ENCODE results near the gene KRTAP1-4. TPM values are rescaled to one million over a fixed set of nuclear protein-coding genes. Genes with fewer than 3 reads are reported as not detected.
"Not testable (repeated sequence)": the region's sequence is repeated elsewhere in the genome, so short reads cannot be mapped to it uniquely, and the experiment has no call there.

The KRTAP1-4 gene
- total RNA-seq, 4 donors from 2014 or later = not detected

DNA sequence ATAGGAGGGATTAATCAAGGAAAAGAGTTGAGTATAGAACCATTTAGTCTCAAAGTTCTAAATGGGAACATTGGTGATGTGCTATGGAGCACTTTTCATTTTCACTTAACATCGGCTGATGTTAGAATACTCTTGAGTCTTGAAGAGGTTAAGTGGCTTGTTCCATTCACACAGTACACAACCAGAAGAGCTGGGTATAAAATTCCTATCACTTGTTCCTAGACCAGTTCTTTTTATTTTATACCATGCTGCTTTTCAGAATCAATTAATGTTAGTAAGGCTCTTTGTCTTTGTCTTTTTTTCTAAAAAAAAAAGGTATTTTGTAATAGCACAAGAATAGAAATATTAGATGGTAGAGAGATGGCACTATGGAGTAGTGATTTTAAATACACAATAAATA lies 13.0 kb upstream of the KRTAP1-4 start:
- ATAC-seq (ENCODE audit: low FRiP score) (no peak), DNase-seq (ENCODE audit: low spot score) (no peak)
- TF ChIP-seq, protein P1, sequence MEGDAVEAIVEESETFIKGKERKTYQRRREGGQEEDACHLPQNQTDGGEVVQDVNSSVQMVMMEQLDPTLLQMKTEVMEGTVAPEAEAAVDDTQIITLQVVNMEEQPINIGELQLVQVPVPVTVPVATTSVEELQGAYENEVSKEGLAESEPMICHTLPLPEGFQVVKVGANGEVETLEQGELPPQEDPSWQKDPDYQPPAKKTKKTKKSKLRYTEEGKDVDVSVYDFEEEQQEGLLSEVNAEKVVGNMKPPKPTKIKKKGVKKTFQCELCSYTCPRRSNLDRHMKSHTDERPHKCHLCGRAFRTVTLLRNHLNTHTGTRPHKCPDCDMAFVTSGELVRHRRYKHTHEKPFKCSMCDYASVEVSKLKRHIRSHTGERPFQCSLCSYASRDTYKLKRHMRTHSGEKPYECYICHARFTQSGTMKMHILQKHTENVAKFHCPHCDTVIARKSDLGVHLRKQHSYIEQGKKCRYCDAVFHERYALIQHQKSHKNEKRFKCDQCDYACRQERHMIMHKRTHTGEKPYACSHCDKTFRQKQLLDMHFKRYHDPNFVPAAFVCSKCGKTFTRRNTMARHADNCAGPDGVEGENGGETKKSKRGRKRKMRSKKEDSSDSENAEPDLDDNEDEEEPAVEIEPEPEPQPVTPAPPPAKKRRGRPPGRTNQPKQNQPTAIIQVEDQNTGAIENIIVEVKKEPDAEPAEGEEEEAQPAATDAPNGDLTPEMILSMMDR (IDR thresholded peaks at IDR 0.05) = no peak

DNA sequence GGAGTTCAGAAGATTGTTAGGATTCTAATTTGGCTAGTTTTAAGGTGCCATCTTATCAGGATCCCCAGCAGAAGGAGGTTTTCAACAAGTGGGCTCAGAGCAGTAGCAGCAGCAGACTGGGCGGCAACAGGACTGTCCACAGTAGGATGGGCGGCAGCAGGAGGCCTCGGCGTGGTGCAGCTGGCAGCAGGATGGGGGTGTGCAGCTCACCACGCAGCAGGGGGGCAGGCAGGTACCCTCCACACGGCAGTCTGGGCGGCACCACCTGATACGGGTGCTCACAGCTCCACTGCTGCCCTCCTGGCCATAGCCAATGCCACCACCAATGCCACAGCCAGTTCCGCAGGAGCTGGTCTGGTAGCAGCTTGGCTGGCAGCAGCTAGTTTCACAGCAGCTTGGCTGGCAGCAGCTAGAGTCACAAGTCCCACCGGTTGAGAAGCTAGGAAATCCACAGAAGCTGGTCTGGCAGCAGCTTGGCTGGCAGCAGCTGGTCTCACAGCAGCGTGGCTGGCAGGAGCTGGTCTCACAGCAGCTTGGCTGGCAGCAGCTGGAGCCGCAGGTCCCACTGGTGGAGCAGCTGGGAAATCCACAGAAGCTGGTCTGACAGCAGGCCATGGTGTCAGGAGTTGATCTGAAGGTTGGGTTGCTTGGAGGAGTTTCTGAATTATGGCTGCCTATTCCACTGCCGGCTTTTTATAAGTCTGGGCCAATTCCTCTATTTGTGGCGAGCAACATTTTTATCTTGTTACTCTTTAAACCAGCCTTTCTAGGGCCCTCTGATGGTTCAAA lies 11.0 kb upstream of the KRTAP1-4 start, which contains the start of gene KRTAP1-1:
Gene KRTAP1-1, minus strand, starts transcription at position 668 of the 789 bp plus-strand sequence. Its CDS starts 53 bp downstream, at position 615.
- DNase-seq (ENCODE audit: low spot score); ATAC-seq (ENCODE audit: low FRiP score): not testable (repeated sequence)

DNA sequence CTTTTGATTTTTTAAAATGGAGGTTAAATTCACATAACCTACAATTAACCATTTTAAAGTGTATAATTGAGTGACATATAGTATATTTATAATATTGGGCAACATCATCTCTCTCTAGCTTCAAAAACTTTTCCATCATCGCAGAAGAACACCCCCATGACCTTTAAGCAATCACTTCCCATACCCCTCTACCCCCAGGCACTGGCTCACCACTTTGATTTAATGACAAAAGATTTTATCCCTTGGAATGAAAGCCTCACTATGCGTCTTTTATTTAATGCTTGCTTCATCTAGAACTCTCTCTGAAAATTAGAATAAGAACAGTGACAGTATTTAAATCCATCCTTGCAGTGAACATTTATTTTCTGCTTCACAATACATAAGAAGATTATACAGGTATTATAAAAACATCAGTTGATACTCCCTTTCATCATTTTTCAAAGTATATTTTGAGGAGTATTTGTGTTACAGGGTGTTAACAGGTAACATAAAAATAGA lies 7.9 kb upstream of the KRTAP1-4 start:
- TF ChIP-seq, protein P1 (IDR thresholded peaks at IDR 0.05) = no peak
- DNase-seq (ENCODE audit: low spot score) (no peak), ATAC-seq (ENCODE audit: low FRiP score) (no peak)

DNA sequence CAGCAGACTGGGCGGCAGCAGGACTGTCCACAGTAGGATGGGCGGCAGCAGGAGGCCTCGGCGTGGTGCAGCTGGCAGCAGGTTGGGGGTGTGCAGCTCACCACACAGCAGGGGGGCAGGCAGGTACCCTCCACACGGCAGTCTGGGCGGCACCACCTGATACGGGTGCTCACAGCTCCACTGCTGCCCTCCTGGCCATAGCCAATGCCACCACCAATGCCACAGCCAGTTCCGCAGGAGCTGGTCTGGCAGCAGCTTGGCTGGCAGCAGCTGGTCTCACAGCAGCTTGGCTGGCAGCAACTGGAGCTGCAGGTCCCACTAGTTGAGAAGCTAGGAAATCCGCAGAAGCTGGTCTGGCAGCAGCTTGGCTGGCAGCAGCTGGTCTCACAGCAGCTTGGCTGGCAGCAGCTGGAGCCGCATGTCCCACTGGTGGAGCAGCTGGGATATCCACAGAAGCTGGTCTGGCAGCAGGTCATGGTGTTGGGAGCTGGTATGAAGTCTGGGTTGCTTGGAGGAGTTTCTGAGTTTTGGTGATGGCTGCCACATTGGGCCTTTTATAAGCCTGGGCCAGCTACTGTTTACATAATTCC lies 4.4 kb upstream of the KRTAP1-4 start, which contains the start of gene KRTAP1-3:
Gene KRTAP1-3, minus strand, starts transcription at position 529 of the 590 bp plus-strand sequence. Its CDS starts 53 bp downstream, at position 476.
- DNase-seq (ENCODE audit: low spot score); ATAC-seq (ENCODE audit: low FRiP score): not testable (repeated sequence)

DNA sequence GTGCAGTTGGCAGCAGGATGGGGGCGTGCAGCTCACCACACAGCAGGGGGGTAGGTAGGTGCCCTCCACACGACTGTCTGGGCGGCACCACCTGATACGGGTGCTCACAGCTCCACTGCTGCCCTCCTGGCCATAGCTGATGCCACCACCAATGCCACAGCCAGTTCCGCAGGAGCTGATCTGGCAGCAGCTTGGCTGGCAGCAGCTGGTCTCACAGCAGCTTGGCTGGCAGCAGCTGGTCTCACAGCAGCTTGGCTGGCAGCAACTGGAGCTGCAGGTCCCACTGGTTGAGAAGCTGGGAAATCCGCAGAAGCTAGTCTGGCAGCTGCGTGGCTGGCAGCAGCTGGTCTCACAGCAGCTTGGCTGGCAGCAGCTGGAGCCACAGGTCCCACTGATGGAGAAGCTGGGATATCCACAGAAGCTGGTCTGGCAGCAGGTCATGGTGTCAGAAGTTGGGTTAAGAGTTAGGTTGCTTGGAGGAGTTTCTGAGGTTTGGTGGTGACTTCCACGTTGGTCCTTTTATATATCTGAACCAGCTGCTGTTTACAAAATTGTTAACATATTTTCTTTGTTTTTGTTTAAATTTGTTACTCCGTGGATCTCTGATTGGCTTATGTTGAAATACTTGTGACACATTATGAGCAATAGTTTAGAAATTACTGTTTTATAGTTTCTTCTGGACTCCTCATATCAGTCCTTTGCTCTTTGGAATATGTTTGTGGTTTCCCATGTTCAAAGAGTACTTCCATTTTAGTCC lies 3.1 kb downstream of the KRTAP1-4 start, which contains the start of gene KRTAP1-5:
Gene KRTAP1-5, minus strand, starts transcription at position 494 of the 757 bp plus-strand sequence. Its CDS starts 53 bp downstream, at position 441.
- TF ChIP-seq, protein P1 (IDR thresholded peaks at IDR 0.05) = no peak
- DNase-seq (ENCODE audit: low spot score) = no peak
- ATAC-seq (ENCODE audit: low FRiP score) = no peak

DNA sequence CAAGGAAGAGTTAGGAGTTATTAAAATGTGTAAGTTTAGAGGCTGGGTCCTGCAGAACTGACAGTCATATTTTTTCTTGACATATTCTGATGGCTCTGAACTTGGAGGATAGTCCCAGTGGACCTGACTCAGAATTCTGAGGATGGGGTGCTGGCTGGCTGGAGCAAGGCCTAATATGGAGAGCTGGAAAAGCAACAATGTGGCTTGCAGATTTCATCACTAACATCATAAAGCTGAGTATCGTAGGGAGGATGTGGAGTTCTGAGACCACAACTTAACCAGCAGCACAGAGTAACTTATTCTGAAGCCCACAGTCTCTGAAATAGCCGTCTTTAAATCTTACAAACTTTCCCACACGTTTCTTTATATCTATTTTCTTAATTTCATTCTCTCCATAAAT lies 5.3 kb downstream of the KRTAP1-4 start:
- TF ChIP-seq, protein P1 (IDR thresholded peaks at IDR 0.05) = no peak
- ATAC-seq (ENCODE audit: low FRiP score) (no peak), DNase-seq (ENCODE audit: low spot score) (no peak)

DNA sequence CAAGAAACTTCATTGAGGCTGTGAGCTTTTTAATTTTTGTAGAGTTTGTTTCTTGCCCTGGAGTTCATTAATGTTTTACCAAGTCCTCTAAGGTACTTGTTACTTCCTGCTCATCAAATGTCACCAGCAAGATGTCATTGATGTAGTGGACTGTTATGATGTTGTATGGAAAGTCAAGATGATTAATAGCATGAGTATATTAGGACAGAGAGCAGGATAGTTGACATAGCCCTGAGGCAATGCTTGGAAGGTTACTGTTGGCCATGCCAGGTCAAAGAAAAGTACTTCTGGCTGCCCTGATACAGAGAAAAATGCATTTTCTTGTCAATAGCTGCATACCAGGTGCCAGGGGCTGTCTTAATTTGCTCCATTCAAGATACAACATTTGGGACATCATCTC lies 9.7 kb downstream of the KRTAP1-4 start:
- no peak for ATAC-seq (ENCODE audit: low FRiP score)
- TF ChIP-seq, protein P1 (IDR thresholded peaks at IDR 0.05) = no peak

More for the DNA sequence above, 9.7 kb downstream of the KRTAP1-4 start:
- DNase-seq (ENCODE audit: low spot score) = no peak

Measured in omental fat pad (tissue), 4 donors.